IPS-11a (cell line): ENCODE data around the gene PRDX3.
"Not testable (repeated sequence)": the region's sequence is repeated elsewhere in the genome, so short reads cannot be mapped to it uniquely, and the experiment has no call there.

Source experiments
- H3K4me3 ChIP-seq: one replicate; pipeline ENCODE4 v1.5.1; 2013; ENCODE audit warnings: low read depth, low read length, control low read depth

PRDX3 gene

DNA sequence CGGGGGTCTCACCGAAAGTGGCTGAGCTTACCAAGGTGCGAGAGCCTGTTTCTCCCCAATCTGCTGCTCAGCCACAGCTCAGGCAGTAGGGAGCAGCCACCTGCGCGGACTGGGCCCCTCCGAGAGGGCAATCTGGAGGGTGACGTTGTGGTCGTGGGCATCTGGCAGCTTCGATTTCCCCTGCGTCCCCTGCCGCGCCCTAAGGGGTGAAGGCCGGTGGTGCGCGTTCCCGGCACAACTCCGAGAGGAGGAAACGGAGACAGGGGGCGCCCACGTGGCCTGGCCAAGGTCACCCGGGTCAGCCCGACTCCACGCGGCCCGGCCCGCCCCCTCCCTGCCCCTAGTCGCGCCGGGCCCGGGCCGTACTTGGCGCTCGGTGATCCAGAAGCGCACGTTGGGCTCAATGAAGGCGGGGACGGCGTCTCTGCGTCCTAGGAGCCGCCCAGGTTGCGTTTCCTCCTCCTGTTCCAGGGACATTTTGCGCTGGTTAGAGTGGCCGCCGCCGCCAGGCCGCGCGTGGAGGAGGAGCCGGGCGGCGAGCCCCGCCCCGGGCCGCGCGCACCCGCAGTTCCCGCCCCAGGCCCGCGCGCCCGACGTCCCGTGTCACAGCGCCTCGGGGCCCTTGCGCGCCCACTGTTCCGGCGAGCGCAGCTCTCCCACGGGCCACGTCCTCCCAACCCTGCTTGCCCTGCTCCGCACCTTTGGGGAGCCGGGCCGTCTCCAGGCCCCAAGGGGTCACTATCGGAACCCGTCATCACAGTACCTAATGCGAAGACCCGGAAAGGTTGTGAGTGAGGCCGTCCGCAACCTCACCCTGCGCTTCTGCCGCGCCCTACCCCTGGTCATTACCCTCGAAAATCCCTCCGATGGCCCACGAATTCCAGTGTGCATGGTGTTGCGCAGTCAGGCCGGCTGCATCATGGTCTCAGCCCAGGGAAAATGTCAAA is 13.2 kb downstream of the PRDX3 start, which contains the start of gene SFXN4:
TSS of gene SFXN4 (minus strand) at position 544 of the 947 bp plus-strand sequence. CDS start at position 477, 67 bp downstream.
- H3K4me3 ChIP-seq: peak within 1 kb of the TSS; percentile 60

DNA sequence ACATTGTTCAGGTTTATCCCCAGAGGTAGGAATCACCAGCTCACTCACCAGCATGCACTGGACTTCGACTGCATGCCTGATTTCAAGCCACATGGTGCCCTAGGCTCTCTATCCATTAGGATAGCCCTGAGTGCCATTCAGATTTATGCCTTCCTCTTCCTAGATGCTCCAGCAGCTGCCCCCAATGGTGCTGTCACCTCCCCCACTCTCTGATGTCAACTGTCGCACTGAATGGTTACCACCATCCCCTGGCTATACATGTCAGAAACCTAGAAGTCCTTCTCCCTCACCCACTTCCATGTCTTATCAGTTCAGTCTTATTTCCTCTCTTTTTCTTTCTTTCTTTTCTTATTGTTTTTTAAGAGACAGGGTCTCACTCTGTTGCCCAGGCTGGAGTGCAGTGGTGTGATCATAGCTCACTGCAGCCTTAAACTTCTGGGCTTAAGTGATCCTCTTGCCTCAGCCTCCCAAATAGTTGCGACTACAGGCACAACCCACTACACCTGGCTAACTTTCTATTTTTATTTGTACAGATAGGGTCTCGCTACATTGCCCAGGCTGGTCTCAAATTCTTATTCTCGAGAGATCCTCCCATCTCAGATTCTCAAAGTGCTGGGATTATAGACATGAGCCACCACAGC is 16.0 kb downstream of the PRDX3 start:
- H3K4me3 ChIP-seq: no peak overlapping the region

DNA sequence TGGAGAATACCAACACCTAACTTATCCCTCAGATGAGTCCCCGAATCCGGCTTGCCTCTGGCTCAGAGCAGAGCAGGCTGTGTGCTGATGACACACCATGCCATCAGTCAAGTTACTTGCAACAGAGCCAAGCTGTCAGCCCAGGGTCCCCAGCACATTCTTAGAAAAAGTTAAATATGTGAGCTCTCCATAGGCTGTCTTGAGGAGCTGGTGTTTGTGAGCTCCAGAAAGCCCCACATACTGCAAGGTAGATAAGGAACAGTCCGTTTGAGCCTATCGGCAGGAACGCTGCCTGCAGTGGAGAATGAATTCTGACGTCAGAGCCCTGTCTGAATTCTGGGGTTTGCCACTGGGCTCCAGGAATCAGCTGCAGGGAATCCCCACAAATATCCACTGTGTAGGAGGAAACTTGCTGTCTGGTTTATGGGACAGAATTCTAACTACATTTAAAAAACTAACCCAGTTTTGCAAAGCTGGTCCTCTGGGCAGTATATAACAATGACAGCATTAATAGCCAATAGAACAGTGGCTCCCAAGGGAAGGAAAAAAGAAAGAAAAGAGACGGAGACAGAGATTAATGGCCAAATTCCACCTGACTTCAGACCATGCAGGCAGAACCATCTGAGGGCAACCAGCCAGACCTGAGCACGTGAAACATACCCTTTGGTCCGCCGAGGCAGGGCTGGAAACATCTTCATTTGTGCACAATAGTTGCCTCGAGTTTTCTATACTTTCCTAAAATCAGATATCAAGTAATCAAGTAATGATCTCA is 16.7 kb downstream of the PRDX3 start:
- H3K4me3 ChIP-seq: no peak overlapping the region

DNA sequence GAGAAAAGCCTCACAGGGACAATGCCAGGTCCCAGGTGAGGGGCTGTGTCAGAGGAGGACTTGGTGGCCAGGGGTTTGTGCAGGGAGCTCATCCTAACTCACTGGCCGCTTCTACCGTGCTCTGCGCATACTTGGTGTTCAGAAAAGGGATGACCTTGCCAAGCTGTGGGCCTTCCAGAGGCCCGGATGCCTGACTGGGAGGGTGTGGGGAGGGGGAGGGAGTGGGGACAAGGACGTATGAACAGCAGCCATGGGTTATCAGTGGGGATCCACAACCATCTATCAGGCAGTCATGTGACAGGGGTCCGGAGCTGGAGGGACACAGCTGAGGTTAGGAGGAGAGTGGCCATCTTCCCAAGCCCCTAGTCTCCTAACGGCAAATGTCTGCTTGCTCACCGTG is 19.3 kb downstream of the PRDX3 start:
- no peak overlapping the region for H3K4me3 ChIP-seq

DNA sequence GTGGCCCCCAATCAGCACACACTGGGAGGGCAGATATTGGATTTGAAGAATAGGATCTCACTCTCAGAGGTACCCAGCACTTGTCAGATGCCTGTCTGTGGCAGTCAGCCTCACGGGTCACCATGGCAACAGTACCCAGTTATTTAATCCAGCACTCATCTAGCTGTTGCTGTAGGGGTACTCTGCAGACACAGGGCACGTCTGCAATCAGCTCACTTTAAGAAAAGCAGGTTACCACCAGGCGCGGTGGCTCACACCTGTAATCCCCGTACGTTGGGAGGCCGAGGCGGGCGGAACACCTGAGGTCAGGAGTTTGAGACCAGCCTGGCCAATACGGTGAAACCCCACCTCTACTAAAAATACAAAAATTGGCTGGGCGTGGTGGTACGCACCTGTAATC is 25.0 kb downstream of the PRDX3 start:
- no peak overlapping the region for H3K4me3 ChIP-seq

DNA sequence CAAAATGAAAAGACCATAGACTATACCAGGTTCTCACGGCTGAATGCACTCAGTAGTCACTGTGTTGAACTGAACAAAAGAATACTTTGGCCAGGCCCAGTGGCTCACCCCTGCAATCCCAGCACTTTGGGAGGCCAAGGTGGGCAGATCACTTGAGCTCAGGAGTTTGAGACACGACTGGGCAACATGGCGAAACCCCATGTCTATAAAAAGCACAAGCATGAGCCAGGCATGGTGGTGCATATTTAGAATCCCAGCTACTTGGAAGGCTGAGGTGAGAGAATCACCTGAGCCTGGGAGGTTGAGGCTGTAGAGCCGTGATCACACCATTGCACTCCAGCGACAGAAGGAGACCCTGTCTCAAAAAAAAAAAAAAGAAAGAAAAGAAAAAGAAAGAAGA is 25.6 kb downstream of the PRDX3 start:
- no peak overlapping the region for H3K4me3 ChIP-seq

DNA sequence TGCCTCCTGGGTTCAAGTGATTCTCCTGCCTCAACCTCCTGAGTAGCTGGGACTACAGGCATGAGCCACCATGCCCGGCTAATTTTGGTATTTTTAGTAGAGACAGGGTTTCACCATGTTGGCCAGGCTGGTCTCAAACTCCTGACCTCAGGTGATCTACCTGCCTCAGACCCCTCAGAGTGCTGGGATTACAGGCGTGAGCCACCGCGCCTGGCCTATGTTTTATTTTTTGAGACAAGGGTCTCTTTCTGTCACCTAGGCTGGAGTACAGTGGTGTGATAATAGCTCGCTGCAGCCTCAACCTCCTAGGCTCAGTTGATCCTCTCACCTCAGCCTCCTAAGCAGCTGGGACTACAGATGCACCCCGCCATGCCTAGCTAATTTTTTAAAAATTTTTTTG is 27.0 kb downstream of the PRDX3 start:
- not testable (repeated sequence) for H3K4me3 ChIP-seq

DNA sequence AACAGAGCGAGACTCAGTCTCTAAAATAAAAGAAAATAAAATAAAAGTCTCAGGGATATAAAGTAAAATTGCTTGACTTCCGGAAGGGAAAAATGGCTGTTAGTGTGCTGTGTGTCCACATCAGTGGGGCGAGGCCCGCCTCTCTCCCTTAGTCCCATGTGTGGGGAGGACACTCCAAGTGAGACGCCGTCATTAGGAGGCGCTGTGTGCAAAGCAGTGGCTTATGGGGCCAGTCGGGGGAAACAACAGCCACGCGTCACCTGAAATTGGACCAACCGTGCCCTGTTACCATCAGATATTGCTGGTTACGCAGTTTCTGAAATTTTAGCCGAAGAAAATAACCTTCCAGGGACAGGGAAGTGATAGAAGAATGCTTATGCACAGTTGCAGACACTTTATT is 28.9 kb downstream of the PRDX3 start:
- no peak overlapping the region for H3K4me3 ChIP-seq

DNA sequence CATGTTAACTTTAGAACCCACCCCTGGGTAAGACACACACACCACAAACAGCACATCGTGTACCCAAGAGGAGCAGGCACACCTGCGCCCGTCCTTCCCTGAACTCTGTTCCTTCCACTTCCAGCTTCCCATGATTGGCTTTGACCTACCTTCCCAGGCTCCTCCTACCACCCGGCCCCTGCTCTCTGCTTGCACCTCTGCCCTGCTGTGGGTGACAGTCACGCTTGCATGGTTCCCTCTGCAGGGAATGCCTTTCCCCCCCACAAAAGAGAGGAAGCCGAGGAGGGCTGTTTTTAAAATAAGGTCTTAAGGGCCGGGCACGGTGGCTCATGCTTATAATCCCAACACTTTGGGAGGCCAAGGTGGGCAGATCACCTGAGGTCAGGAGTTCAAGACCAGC is 29.5 kb downstream of the PRDX3 start:
- H3K4me3 ChIP-seq: no peak overlapping the region

DNA sequence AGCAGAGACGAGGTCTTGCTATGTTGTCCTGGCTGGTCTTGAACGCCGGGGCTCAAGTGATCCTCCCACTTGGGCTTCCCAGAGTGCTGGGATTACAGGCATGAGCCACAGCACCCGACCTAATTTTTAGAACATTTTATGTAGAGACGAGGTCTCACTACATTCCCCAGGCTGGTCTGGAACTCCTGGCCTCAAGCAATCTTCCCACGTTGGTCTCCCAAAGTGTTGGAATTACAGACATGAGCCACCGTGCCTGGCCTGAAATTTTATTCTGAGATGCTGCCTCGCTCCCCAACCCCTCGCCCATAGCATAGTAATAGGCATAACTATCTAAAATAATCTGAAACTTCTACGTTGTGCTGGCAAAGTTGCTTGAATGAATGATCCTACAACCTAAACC is 35.0 kb downstream of the PRDX3 start:
- H3K4me3 ChIP-seq: no peak overlapping the region

DNA sequence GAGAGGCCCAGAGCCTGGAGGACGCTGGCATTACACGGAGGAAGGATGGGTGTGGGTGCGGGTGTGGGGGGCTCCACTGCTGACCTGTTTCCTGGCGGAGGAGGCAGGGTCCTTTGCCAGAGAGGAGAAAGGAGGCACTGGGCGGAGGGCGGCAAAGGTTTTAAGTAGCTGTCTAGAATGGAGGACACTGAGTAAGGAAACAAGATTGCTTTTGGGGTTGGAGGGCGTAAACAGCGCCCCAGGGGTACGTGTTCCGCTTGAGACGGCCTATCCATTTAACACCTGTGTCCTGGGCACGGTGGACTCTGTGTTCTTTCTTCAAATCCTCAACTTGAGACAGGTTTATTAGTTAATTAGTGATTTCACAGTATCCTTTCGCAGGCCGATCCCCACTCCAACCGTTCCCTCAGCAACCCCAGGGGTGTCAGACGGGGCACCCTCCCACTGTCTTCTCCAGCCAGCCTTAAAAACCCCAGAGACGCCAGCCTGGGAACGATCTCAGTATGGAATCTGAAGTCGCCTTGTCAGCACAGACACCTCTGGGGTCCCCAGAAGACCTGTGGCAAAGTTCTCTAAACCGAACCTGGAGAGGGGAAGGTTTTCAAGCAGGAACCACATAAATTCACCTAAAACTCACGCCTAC is 37.9 kb downstream of the PRDX3 start:
- no peak overlapping the region for H3K4me3 ChIP-seq

DNA sequence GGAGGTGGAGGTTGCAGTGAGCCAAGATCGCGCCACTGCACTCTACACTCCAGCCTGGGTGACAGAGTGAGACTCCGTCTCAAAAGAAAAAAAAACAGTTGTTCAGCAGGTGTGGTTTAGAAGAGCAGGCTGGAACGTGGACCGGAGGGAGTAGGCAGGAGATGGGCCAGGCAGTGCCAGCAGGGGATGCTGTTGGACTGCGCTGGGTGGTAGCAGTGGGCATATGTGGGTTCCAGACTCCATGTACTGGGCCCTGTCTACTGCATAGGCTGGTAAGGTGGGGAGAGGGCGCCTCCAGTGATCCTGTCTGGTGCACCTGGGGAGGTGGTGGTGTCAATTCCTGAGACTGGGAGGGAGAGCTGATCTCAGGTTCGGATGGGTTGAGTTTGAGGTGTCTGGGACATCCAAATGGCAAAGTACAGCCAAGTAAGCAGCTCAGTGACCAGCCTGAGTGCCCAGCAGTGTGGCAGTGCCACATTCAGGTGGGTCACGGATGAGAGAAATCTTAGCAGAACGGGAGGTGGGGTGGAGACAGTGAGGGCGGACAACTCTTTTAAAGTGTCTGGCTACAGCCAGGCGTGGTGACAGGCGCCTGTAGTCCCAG is 39.0 kb downstream of the PRDX3 start:
- H3K4me3 ChIP-seq: no peak overlapping the region

DNA sequence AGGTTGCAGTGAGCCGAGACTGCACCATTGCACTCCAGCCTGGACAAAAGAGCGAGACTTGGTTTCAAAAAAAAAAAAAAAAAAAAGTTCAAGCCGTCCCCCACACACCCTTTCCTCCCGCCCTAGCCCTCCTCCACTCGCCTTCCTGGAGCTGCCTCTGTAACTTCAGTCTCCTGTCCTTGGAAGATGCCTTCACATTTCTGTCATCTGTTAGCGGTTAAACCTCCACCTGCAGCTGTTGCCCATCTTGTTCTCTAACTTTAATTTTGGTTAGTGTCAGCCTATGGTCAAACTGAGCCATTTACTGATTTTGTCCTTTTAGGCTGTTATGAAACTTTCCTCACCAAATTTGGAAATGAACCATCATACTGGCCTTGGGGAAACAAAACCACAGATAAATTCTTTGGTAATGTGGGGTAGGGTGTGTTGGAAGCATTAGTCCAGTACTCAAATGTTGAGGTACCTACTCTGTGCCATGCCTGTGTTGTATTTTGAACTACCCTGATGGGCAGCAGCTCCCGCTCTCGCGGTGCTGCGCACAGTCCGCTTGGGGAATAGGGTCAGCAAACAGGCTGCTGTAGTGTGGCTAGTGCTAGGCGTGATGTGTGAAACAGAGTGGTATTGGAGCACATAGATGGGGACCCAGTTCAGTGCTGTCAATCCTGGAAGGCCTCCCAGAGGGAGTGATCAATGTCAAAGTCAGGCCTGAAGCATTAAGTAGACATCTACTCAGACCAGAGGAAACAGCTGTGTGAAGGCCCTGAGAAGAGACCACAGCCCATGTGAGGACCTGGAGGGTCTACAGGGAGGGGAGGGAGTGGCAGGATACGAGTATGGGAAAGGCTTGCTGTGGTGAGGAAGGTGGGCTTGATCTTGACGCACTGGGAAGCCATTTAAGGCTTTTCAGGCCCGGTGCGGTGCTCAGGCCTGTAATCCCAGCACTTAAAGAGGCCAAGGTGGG is 40.0 kb downstream of the PRDX3 start:
- no peak overlapping the region for H3K4me3 ChIP-seq

DNA sequence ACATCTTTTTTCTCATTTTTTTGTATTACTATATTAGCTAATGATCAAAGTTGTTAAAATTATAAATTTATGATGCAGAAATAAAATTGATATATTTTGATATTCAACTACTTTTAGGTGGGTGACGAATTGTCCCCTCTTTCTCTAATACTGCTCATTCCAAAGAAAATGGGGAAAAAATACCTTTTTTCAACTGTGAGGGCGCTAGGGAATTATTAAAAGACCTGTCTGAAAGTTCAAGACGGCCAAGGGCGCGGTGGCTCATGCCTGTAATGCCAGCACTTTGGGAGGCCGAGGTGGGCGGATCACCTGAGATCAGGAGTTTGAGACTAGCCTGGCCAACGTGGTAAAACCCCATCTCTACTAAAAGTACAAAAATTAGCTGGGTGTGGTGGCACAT is 40.7 kb downstream of the PRDX3 start:
- not testable (repeated sequence) for H3K4me3 ChIP-seq

DNA sequence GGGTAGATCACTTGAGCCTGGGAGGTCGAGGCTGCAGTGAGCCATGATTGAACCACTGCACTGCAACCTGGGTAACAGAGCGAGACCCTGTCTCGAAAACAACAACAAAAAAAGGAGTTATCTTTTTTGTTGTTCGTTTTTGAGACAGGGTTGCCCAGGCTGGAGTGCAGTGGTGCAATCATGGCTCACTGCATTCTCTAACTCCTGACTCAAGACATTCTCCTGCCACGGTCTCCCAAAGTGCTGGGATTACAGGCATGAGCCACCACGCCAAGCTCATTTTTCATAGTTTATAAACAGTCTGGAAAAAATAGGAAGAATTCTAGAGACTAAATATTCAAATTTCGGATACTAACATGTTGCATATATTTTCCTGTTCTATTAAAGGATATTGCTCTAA is 42.5 kb downstream of the PRDX3 start:
- no peak overlapping the region for H3K4me3 ChIP-seq

DNA sequence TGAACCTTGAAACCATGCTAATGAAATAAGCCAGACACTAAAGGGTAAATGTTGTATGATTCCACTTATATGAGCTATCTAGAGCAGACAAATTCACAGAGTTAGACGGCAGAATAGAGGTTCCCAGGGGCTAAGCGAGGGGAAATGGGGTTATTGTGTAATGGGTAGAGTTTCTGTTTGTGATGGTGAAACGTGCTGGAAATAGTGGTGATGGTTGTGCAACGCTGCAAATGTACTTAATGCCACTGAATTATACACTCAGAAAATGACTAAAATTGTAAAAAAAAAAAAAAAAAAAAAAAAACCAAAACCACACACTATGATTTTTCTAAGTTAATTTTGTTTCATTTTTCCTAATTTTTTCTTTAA is 43.1 kb downstream of the PRDX3 start:
- H3K4me3 ChIP-seq: no peak overlapping the region

DNA sequence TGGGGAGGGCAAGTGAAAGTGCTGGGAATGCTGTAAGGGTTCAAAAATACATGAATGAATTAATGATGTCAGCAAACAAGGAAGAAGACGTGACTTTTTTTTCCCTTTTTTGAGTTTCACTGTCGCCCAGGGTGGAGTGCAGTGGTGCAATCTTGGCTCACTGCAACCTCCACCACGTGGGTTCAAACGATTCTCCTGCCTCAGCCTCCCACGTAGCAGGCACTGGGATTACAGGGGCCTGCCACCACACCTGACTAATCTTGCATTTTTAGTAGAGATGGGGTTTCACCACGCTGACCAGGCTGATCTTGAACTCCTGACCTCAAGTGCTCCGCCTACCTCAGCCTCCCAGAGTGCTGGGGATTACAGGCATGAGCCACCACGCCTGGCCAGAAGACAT is 44.7 kb downstream of the PRDX3 start:
- no peak overlapping the region for H3K4me3 ChIP-seq

DNA sequence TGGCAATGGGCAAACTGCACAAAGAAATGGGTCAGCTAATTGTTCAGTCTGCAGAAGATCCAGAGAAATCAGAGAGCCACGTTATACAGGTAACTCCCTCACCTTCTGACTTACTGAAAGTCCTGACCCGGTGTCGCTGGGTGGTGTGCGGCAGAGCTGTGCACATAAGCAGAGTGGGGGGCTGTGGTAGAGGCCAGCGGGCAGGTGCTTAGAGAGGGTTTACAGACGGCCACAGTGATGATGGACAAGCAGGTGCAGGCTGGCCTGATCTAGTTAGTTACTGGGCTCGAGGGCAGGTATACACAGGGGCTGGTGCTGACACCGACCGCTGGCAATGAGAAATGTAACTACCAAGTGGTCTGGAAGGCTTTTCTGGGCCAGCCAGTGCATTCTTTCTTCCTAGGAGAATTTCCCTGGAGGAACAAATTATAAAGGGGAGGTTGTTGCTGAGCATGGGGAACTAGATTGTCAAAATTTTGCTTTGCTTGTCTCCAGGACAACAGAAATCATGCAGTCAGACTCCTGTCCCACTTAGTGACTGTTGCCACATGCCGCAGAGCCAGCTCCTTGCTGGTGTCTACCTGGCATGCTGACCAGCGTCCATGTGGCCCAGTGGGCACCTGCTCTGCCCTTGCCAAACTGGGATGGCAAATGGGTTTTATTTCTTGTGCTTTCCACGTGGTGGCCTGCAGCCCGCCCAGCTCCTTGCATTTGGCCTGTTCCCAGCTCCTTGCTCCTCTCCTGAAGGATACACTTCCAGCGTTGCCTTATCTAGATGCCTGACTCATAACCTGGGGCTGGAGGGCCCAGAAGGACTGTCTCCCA is 45.9 kb downstream of the PRDX3 start:
- H3K4me3 ChIP-seq: no peak overlapping the region
